GM19463 (cell line): ENCODE measurements around the gene ATG3.
A peak's percentile ranks its signal among the peaks of the same experiment; 100 is the strongest.
"Not testable (repeated sequence)": the region's sequence is repeated elsewhere in the genome, so short reads cannot be mapped to it uniquely, and the experiment has no call there.

Experiments
- ATAC-seq: cut with Tn5 transposase; IDR thresholded peaks from one replicate; pipeline ENCODE4 v1.9.1; 2021; ENCODE audit warnings: mild to moderate bottlenecking, moderate library complexity; ENCODE audit not compliant: unreplicated experiment

ATG3 gene

DNA sequence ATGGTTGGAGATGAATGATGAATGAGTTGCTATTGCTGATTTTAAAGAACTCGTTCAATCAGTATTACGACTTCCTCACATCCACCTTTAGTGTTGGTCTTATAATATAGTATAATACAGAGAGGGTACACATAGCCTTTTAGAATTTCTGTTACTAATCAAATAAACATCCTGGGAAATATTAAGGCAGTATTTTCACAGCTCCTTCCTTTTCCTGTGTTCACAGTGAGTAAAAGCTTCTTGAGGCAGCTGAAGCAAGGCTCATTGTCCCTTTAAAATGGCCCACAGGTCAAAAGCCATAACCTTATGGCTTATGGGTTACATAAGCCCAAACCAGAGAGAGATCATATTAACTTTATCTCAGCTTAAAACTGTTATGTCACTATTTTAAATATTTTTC lies 61.1 kb downstream of the ATG3 start:
- no peak for ATAC-seq

DNA sequence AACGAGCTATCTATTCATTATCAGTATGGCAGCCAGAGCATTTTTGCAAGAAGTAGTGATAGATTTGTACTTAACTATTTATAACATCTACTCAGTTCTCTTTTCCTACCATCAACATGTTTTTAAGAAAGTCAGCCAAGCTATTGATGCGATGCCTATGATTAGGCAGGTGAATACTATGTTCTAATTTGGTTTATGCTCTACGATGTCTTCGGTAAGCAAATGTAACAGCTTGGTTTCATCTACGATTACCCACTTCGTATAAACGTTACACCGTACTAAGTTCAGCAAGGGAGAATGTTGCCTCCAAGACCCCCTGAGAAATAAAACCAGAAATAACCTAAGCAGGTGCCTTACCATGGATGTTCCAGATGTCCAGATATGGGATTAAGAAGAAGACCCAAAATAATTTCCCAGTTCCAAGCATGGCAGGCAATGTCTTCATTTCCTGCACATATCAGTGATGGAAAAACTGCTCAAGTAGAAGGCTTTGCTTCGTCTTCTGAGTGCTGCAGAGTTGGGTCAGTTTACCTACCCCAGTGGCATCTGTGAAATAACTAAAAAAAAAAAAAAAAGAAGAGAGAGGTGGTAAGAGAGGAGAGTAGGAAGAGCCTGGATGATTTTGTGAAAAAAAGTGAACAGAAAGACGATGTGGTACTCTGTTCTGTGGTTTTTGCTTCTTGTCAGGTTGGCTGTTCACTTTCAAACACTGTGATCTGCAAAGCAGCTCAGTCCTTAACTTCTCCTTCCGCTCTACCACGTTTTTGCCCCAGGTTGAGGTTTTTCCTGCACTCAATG lies 62.6 kb downstream of the ATG3 start, which contains the start of gene BTLA:
Gene BTLA (minus strand): TSS at position 559 of the 798 bp plus-strand sequence. CDS start 114 bp downstream, at position 445.
- ATAC-seq, result peak; percentile 63

- ATAC-seq, result no peak
Observed at GRCh38 chr3:112497897-112498548, 63.7 kb downstream of the ATG3 start.

- ATAC-seq, result no peak
Observed at GRCh38 chr3:112496366-112497067, 65.2 kb downstream of the ATG3 start.

GRCh38 chr3:112494448-112494767 lies 67.4 kb downstream of the ATG3 start:
- not testable (repeated sequence) for ATAC-seq

- no peak for ATAC-seq
Observed at GRCh38 chr3:112492124-112492523, 69.6 kb downstream of the ATG3 start.

DNA sequence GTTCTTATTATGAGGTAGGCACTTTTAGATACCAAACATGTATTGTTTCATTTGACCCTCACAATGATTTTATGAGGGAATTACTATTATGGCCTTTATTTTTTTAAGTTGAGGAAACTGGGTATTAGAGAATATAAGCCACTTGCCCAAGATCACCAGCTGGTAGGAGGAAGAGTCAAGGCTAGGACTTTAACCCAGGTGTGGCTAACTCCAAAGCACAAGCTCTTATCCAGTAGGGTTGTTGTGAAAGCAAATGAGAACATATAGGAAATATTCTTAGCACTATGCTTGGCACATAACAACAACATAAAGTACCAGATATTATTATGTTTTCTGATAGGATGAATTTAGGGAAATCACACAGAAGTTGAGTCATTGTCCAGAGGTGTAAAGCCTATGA lies 70.4 kb downstream of the ATG3 start:
- no peak for ATAC-seq

DNA sequence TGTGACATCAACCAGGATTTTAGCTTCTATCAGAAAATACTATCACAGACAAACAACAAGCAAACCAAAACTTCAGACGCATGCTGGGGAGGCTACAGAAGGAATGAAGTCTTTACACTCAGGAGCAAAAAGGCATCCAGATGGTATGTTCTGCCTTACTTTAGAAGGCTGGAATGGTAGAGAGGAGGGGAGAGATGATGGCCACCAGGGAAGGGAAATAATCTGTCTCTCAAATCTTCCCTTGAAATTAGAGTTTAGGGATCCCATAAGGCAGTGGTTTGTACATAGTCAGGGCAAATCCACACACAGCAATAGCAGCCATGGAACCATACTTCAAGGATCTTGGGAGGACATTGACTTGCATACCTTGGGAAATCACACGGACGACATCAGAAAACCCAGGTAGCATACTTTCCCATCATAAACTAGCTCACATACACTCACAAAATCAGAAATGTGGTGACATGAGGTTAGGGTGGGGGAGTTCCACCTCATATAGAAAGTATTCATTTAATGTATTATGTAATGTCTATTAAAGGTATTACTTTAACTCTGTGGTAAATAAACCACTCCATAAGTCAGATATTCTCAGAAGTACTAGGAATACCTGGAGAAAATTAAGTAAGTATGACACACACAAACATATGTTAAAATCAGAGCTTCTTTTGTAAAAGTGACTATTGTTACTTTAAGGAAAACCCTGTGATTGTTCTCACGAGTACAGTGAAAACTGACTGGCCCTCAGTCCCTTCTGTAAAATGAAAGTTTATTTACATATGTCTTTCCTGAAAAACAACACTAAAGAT lies 71.9 kb downstream of the ATG3 start:
- ATAC-seq, result peak; percentile 49

GRCh38 chr3:112486811-112487505 lies 74.8 kb downstream of the ATG3 start:
- no peak for ATAC-seq

- ATAC-seq, result no peak
Observed at GRCh38 chr3:112484352-112484751, 77.4 kb downstream of the ATG3 start.

GRCh38 chr3:112482675-112483074 lies 79.1 kb downstream of the ATG3 start:
- ATAC-seq, result peak; percentile 62
